COLO829 (cell line): ENCODE measurements around the gene VPS54.
A peak's percentile ranks its signal among the peaks of the same experiment; 100 is the strongest.

Experiments
- DNase-seq: peaks from one replicate; pipeline ENCODE4 v3.0.0; 2012; ENCODE audit warnings: low spot score

The VPS54 gene

DNA sequence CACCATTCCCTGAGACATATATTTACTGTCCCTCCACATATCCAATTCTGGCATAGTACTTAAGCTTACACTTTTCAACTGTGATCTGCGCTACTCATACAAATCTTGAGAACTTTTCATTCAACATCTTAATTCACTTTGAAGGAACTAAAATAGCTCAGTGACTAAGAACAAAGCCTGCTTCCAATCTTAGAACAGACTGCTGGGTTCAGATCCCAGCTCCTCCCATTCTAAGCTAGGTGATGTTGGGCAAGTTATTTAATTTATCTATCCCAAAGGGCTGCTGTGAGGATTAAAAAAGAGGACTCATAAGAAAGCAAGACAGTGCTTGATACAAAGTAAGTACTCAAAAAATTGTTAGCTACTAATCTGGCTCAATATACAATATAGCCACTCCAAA, 119.6 kb downstream of the VPS54 start:
- DNase-seq = no peak

DNA sequence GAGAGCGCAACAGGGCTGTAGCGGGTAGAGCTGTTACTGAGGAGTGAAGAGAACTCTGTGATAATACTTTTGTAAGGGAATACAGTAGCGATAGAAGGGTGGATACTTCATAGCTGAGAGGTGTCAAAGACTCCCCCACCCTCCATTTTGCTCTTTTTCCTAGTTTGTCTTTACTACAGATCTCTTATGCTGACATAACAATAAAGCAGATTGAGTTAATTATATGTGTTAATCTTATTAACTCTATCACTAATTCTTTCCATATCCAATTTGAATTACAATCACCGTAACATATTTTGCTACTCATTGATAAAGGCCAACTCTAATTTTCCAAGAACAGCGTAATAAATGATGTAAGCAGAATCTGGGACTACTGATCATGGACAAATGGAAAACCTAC, 120.4 kb downstream of the VPS54 start:
- no peak for DNase-seq

DNA sequence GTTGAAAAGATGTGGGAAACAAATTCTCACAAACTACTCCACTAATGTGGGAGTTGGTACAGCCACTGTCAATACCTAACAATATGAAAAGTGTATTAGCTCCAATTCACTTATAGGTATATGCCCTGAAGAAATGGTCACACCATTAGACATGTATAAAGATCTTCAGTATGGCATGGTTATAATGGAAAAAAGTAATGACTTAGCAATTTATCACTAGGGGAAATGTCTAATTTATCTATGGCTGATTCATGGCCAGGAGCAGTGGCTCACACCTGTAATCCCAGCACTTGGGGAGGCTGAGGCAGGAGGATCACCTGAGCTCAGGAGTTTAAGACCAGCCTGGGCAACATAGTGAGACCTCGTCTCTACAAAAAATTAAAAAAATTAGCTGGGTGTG, 125.1 kb downstream of the VPS54 start:
- DNase-seq = no peak

DNA sequence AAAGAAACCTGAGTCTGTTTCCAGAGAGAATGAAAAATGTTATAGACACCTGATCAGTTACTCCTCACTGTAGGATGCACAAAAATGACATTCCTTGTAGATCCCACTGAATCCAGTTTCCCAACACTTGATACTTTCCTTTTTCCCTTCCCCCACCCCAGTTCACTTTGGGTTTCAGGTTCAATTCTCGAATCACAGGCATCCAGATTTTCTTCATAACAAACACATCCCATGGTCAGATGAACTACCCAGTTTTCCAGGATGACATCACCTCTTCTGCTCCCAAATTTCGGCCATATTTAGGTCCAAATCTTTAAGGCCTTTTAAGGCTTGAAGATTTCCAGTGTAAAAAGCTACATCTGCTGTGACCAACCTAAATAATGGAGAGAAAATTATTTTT, 126.1 kb downstream of the VPS54 start:
- DNase-seq = no peak

DNA sequence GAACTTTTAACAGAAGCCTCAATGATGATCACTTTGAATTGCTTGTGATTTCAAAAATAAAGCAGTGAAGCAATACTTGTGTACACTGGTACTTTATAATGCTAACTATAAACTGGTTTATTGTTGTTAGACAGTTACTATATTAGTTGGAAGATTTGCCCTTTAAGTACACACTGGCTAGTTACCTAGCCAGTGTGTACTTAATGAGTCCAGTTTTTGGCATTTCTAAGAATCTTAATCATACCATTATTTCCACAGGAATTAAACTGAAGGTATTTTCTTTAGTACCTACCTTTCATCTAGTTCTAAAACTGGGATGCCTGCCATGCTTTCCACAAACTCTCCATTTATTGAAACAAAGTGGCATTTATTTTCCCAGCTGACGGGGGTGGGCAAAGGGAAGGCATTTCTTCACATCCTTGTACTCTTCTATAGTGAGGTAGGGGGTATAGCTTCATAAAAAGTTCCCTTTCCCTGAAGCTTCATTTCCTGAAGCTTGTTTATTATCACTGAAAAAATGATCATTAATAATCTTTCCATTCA, 127.7 kb downstream of the VPS54 start:
- peak; percentile 19 for DNase-seq

GRCh38 chr2:63890678-63891077, 128.6 kb downstream of the VPS54 start:
- no peak for DNase-seq

DNA sequence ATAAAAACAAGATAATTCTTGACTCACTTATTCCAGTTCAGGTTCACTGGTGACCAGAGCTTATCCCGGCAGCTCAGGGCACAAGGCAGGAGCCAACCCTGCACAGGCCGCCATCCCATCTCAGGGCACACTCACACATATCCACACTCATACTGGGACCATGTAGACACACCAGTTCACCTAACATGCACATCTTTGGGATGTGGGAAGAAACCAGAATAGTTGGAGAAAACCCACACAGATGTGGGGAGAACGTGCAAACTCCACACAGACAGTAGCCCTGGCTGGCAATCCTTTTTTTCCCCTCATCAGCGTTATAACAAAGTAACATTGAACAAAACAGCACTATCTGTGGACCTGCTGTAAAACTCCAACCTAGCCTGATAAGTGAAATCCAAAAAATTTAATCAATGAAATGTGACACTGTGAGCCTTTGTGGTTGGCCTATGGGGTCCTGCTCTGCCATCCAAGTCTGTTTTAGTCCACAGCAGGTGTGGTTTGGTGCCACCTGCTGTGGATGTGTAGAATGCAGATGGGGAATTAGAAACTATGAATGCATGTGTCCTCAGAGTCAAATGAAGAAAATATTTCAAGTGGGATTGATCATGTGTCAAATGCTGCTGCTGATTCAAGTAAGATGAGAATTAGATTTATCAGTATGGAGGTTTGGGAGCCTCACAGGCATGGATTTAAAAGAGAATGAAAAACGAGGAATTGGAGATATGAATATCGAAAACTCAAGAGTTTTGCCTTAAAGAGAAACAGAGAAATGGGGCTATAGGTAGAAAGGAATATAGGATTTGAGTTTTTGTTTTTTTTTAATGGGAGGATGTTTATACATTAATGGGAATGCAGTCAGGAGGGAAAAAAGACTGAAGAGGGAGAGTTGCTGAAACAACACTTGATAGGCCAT, 130.5 kb downstream of the VPS54 start:
- peak; percentile 47 for DNase-seq

GRCh38 chr2:63888053-63888452, 131.2 kb downstream of the VPS54 start:
- no peak for DNase-seq

- no peak for DNase-seq
These were observed 132.8 kb downstream of the VPS54 start for GRCh38 chr2:63886445-63886844.

- DNase-seq = no peak
These were observed 136.7 kb downstream of the VPS54 start for GRCh38 chr2:63882395-63883105.

DNA sequence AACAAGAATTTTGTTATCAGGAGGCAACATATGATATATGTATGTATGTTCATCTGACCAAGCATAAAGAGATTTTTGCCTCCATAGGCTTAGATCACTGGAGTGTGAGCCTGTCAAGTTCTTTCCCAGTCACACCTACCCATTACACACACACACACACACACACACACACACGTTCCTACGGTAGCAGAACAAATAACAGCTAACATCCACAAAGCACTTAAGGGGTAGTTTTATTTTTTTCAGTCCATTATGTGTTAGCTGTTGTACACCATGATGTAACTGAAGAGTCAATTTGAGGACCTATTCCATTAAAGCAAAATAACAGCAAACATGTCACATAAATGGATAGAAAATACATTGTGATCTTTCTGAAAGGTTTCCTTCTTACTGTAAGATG, 138.0 kb downstream of the VPS54 start:
- DNase-seq = no peak

GRCh38 chr2:63880625-63881024, 138.6 kb downstream of the VPS54 start:
- no peak for DNase-seq

GRCh38 chr2:63879876-63880433, 139.3 kb downstream of the VPS54 start:
- no peak for DNase-seq

DNA sequence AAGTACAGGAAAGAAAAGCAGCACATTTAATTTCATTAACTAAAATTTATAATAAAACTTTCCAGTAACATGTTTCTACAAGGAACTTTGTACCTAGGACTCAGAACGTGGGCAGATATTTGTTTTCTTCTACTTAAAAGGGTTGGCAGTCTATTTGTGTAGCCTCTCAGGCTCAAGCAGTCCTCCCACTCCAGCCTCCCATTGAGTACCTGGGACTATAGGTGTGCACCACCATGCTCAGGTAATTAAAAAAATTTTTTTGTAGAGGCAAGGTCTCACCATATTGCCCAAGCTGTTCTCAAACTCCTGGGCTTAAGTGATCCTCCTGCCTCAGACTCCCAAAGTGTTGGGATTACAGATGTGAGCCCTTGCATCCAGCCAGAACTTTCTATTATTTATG, 140.7 kb downstream of the VPS54 start:
- DNase-seq = no peak

GRCh38 chr2:63876311-63876710, 142.9 kb downstream of the VPS54 start:
- DNase-seq = no peak

GRCh38 chr2:63875559-63876245, 143.5 kb downstream of the VPS54 start:
- peak; percentile 44 for DNase-seq

DNA sequence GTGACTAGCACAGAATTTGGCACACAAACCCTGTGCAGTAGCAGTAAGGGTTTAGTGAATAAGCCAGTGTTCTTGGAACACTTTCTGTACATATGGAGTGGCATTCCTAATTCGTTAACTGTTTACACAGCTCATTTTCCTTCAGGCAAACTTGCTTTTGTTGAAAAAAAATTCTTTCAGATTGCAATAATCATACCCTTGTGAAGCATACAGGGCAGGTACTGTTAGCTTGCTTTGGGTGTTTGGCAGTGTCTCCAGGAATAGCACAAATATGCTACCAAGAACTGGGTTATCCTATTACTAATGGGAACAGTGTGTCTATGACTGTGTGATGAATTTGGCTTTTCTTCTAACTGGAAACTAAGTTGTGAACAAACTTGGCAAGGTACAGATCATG, 144.1 kb downstream of the VPS54 start:
- DNase-seq = peak; percentile 89

- no peak for DNase-seq
These were observed 144.8 kb downstream of the VPS54 start for GRCh38 chr2:63874204-63875130.

DNA sequence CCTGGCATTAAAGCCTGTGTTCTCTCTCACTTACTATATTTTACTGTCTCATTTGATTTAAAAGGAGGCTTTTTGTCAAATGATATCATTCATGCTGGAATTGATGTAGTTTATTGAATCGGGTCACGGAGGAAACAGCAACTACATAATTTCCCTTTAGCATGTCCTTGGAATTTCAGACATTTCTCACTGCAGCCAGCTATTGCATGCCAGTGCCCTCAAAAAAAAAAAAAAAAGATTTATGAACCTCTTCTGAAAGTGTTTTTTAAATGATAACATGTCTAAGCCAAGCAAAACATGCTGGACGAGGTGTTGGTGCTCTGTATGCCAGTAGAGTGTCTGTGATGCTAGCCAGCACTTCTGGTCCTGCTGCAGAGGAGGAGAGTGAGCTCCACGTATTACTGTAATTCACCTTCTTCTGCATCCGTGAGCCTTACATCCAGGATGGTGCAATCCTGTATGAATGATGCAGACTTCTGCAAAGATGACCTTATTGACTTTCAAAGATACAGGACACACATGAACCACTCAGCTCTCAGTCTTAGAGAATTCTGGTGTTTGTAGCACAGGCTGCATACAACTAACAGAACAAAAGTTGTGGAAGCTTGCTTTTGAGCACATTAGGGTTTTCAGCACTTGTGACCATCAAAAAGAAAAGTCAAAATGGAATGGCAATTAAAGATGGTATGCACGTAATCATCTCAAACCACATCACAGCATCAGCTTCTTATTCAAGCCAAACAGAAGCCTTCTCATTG, 146.5 kb downstream of the VPS54 start:
- DNase-seq = no peak

DNA sequence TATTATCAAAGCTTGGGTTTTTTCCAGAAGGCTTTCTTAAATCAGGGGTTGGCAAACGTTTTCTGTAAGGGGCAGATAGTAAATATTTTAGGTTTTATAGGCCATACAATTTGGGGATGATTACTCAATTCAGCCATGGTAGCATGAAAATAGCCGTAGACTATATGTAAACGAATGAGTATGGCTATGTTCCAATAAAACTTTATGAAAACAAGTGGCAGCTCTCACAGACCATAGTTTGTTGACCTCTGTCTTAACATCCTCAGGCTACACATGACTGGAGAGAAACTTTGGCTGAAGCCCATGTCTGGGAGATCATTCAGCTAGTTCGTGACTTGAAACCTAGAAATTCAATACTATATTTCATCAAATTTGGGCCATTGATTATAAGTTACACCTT, 147.4 kb downstream of the VPS54 start:
- DNase-seq = no peak
